NCI-H187 treated with DMSO at 0.1 percent for 48 hours (cell line): ENCODE data around the gene PRTFDC1.
"Not testable (repeated sequence)": the region's sequence is repeated elsewhere in the genome, so short reads cannot be mapped to it uniquely, and the experiment has no call there.

ENCODE experiments used
- DNase-seq: peaks from one replicate; lab custom pipeline; 2025; lab: John Stamatoyannopoulos, UW

The PRTFDC1 gene

DNA sequence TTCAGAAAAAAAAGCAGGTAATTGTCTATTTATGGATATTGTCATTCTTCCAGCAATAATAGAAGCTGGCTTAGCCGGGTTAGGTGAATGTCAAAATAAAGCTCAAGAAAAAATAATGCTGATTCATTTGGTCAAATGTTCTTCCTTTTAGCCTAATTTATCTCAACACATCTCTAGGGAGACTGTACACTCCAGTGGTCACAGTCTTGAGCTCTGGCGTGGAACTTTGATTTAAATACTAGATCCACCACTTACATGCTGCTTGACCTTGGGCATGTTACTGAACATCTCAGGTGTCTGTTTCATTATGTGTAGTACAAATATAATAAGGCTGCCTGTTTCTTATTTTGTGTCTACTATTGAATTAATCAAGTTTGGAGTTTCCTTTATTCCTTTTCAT, 22.0 kb downstream of the PRTFDC1 start:
- no peak for DNase-seq

DNA sequence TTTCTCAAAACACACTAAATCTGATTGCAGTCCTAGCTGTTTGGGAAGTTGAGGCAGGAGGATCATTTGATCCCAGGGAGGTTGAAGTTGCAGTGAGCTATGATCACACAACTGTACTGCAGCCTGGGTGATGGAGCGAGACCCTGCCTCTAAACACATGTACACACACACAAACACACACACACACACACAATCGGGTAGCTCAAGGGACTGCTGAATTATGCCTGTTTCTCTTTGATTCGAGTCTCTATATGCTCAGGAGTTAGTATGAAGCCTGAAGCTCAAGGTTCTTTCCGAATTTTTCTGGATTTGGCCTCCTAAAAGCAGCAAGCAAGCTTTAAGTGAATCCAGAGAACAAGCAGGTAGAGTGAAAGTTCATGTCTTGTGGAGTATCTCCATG, 22.5 kb downstream of the PRTFDC1 start:
- DNase-seq: no peak

DNA sequence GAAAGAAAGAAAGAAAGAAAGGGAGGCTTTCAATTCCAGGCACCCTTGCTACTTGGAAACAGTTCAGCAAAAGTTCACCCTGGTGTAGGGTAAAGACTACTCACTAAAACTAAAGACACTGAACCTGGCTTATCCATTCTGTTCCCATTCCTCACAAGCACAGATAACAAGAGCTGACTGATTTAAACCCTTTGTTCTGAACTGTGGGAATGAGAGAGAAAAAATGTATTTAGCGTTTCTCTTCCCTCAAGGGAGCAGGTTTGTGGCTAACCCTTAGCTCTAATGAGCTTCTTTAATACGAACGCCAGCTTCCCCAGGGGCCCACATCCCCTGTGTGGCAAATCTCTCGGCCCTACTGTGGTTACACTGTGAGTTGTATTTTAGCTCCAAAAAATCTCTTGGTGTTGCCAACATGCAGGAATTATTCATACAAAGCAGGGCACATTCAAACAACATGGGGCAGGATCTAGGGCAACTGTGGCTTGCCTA, 23.3 kb downstream of the PRTFDC1 start:
- no peak for DNase-seq

DNA sequence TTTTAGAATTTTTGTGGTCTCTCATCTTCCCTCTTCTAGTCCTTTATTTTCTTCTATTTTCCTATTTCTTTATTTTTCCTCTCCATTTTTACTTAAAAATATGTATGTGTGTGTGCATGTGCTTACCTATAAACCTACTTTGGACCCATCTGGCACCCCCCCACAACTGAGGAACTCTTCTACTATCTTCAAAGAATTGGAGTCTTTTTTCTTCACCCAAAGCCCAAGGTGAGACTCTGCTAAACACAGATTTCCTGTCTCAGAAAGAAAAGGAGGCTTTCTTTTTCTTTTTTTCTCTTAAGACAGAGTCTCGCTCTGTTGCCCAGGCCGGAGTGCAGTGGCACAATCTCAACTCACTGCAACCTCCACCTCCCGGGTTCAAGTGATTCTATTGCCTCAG, 24.2 kb downstream of the PRTFDC1 start:
- DNase-seq: no peak

DNA sequence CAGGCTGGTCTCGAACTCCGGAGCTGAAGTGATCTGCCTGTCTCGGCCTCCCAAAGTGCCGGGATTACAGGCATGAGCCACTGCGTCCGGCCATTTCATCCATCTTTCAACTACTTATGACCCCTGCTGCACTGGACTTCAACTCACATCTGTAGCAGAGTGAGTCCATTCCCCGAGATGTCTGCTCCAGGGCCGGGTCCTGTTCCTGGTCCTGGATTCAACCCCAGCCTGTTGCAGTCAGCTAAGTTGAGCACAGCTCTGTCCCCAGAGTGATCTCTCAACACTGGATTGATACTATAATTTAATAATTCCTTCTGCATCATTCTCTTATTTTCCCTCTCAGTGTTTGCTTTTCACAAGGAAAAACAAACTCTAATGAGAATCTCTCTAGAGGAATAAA, 25.8 kb downstream of the PRTFDC1 start:
- DNase-seq: no peak

DNA sequence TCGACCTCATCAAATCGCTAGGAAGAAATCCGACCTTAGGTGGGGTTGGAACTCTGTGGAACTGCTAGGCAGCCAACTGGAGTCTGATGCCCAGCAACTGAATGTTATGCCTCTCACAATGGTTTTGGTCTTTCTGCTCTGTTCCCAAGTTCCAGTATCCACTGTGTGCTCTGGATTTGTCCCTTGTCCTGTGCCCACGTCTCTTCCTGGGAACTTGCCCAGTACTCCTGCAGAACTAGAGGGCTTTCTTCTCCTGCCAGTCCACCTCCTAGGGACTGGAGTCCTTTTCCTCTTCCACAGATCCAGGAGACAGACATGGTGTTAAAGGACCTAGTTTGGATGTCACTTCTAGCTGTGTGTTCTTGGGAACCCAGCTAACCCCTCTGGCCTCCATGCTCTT, 26.6 kb downstream of the PRTFDC1 start:
- no peak for DNase-seq

DNA sequence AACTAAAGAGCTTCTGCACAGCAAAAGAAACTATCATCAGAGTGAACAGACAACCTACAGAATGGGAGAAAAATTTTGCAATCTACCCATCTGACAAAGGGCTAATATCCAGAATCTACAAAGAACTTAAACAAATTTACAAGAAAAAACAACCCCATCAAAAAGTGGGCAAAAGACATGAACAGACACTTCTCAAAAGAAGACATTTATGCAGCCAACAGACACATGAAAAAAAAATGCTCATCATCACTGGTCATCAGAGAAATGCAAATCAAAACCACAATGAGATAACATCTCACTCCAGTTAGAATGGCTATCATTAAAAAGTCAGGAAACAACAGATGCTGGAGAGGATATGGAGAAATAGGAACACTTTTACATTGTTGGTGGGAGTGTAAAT, 27.9 kb downstream of the PRTFDC1 start:
- DNase-seq: not testable (repeated sequence)

DNA sequence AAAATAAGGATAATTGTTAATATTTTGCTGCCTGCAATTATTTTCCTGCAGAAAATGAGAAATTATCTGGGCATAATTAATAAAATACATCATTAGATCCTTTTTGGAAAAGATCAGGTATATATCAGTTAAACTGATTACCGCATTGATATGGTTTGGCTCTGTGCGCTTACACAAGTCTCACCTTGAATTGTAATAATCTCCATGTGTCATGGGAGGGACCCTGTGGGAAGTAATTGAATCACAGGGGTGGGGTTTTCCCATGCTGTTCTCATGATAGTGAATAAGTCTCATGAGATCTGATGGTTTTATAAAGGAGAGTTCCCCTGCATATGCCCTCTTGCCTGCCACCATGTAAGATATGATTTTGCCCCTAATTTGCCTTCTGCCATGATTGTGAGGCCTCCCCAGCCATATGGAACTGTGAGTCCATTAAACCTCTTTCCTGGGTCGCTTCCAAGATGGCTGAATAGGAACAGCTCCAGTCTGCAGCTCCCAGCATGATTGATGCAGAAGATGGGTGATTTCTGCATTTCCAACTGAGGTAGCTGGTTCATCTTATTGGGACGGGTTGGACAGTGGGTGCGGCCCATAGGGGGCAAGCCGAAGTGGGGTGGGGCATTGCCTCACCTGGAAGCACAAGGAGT, 30.1 kb downstream of the PRTFDC1 start:
- not testable (repeated sequence) for DNase-seq

DNA sequence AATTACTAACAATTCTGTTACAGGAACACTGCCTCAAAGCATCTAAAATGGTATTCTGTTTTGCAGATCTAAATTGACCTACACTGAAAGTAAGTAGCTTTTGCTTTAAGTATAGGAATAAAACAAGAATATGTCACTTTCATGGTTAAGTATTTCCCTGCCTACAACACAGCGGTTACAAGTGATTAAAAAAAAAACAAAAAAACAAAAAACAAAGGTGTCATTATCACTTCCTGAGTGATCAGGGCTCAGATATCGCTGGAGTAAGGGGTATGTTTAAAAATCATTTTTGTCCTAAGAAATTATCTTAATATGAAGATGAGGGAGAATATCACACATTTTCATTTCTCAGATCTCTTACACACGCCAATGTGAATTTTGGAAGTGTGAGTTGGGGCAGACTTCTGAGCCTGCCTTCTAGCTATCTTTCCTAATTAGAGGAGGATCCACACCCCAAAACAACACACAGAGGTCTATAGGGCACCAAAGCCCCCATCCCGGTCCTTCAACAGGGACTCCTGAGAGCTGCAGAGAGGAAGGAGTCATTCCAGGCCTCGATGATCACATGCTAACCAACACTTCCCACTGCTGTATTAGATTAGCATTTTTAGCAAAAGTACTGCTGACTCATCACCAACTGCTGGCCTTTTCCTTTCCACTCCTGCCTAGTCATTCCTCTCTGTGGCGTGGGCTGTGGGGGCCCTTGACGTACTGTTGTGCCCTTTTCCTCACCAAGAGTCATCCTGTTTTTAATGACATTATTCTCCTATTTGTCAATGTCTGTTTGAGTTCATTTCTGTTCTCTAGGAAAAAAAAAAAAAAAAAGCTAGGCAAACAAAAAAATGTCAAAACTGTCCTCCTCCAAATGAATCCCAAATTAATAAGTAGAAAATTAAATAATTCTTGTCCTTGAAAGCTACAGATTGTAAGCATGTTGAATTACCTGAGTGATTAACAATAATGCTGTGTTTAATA, 31.2 kb downstream of the PRTFDC1 start:
- no peak for DNase-seq

DNA sequence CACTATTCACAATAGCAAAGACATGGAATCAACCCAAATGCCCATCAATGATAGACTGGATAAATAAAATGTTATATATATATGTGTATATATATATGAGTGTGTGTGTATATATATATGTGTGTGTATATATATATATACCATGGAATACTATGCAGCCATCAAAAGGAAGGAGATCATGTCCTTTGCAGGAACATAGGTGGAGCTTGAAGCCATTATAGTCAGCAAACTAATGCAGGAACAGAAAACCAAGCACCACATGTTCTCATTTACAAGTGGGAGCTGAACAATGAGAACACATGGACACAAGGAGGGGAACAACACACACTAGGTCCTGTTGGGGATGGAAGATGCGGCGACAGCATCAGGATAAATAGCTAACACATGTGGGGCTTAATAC, 32.2 kb downstream of the PRTFDC1 start:
- not testable (repeated sequence) for DNase-seq

DNA sequence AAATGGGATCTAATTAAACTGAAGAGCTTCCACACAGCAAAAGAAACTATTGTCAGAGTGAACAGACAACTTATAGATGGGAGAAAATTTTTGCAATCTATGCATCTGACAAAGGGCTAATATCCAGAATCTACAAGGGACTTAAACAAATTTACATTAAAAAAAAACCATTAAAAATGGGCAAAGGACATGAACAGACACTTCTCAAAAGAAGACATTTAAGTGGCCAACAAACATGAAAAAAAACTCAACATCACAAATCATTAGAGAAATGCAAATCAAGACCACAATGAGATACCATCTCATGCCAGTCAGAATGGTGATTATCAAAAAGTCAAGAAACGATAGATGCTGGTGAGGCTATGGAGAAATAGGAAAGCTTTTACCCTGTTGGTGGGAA, 32.8 kb downstream of the PRTFDC1 start:
- not testable (repeated sequence) for DNase-seq

DNA sequence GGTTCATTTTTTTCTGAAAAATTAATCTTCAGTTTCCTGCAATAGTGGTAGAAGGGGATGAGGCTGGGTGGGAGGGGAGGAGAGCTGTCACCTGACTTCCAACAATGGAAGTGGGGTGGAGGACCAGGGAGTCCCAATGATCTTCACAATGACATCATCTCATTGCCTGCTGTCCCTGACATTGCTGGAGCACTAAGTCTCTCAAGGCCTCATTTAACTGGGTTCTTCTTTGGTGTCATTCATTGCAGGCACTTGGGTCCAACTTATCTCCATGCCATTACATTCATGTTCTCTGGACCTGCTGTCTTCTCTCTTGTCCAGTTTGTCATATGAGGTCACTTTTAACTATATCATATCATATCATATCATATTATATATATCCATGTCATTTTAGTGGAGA, 34.4 kb downstream of the PRTFDC1 start:
- DNase-seq: no peak

DNA sequence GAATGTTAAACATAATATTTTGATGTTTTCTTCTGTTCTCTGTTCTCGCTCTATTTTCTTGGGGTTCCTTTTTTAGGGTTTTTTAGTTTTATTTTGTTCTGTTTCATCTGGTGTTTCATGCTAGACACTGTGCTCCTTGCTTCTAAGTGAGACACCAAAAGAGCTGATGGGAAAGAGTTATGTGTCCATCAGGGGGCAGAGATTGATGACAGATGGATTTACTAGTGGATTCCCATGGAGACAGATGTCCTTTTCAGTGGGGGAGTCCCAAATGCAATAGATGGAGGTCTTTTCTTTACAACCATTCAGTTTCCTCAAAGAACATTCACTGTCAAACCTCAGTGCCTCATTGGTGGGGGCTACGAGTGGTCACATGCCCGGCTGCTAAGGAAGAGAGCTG, 34.9 kb downstream of the PRTFDC1 start:
- no peak for DNase-seq

DNA sequence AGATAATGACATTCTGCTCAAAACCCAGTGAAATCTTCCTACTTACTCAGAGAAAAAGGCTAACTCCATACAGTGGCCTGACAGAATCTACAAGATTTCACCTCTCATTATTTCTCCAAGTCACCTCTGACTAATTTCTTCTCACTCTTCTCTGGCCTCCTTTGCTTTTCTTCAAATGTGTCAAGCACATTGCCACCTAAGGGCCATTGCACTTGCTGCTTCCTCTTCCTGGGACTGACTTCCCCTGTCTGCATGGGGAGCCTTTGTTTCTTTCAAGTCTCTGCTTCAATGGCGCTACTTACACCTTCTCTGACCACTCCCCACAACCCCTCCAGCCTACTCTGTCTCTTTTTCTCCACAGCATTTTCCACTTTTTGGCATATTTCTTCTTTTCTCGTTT, 36.0 kb downstream of the PRTFDC1 start:
- DNase-seq: no peak

DNA sequence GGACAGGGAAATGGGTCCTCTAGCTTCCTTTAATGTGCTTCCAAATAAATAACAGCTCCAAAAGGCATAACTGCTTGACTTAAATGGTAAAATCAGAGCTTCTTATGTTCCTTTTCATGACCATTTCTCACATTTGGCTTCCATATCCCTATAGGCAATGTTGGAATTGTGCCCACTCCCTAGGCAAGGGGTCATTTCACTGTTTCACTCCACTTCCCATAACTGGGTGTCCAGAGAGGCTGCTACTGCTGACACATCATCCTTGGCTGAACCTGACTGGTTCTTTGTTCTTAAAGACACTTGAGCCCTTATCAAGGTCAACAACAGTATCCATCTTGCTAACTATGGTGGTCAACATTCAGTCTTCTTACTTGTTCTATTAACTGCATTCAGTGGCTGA, 37.1 kb downstream of the PRTFDC1 start:
- DNase-seq: no peak

DNA sequence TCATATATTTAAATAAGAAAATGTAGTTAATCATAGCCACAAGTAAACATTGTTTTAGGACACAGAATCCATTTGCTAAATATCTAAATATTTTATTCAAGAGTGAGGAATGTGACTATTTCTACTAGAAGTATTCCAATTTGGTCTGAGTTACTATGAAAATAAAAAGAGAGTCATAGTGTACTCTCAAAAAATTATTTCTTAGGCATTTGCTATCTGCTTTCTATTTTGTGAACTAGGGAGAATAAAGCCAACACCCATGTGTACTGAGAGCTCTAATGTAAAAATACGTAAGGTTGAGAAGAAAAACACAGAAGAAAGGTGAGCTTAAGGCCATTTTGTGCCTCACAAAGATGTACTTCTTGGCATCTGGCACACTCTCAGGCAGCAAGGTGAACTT, 38.3 kb downstream of the PRTFDC1 start:
- DNase-seq: no peak

DNA sequence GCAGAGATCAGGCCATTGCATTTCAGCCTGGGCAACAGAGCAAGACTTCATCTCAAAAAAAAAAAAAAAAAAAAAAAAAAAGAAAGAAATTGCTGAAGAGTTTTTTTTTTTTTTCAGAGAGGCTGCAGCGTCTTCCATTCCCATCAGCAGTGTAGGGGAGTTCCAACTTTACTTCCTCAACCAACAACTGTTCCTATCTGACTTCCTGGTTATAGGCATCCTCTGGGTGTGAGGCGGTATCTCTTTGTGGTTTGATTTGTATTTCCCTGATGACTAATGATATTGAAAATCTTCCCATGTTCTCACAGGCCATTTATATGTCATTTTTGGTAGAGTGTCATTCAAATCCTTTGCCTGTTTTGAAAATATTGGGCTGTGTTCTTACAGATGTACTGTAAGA, 40.2 kb downstream of the PRTFDC1 start:
- DNase-seq: no peak

DNA sequence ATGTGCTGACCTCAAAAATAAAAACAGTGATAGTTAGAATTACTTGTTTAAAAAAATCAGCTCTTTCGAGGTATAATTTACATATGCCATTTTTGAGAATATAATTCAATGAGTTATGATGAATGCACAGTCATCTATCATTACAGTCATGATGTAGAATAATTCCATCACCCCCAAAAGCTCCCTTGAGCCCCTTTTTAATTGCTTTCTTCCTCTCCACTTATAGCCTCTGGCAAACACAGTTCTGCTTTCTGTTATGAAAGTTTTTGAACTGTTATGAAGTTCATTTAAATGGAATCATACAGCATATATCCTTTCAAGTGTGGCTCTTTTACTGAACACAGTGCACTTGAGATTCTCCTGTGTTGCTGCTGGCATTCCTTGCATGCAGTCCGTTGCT, 41.4 kb downstream of the PRTFDC1 start:
- DNase-seq: no peak

DNA sequence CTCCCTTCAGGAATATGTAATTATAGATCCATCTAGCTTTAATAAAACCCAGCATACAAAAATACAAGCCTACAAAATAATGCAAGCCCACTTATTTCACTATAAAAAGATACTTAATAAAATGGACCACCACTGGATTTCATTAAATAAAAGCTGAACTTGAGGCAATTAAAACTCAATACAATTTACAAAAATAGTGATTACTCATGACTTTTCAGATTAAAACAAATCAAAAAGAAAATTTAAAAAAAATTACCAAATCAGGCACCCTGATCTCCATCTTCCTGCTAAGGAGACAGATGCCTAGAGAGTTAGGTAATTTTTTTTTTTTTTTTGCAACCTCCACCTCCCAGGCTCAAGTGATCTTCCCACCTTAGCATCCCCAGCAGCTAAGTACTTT, 41.8 kb downstream of the PRTFDC1 start:
- DNase-seq: no peak

DNA sequence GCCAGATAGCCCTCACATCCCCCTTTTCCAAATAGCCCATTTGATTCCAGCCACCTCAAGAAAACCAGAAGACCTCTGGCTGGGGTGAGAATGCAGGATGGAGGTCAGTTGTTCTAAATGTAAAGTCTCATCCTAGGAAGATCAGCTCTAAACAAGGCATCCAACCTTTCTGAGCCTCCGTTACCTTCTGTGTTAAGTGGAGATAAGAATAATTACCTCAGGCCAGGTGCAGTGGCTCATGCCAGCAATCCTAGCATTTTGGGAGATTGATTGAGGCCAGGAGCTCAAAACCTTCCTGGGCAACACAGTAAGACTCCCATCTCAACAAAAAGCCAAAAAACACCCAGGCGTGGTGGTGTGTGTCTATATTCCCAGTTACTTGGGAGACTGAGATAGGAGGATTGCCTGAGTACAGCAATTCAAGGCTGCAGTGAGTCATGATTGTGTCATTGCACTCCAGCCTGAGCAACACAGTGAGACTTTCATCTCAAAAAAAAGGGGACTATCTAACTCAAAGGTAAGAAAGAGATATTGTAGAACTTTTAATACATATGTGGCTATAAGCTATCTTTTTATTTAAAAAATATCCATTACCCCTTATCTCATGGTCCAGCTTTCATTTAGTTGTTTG, 43.5 kb downstream of the PRTFDC1 start:
- no peak for DNase-seq

DNA sequence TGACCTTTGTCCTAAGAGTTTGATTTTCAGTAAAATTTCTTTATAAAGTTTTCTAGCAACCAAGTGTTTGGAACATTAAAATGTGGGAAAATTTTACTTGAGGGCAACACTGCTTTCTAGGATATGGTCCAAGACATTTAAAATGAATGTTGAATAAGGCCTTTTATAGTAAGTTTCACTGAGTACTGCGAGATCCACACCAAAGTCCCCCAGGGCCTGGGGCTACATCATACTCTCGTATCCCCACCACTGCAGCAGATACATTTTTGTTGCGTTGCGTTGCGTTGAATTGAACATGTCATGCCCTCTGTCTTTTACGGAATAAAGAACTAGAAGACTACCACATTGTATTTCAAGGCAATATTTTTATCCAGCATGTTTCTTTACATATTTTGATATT, 44.5 kb downstream of the PRTFDC1 start:
- DNase-seq: no peak

DNA sequence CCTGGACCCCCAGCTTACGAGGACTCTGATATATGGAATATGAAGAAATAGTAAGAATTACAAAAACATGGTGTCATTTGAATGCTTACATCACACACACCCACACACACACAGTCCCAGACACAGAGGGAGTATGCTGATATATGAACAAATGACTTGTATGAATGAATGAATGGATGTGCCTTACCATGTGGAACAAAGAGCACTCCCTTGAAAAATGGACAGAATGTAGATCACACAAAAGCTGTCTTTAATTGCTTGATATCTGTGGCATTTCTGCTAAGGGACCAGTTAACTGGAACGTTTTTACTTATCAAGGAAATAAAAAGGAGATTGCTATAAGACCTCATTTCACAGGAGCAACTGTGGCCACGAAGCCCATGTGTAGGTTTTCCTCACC, 46.0 kb downstream of the PRTFDC1 start:
- DNase-seq: no peak

DNA sequence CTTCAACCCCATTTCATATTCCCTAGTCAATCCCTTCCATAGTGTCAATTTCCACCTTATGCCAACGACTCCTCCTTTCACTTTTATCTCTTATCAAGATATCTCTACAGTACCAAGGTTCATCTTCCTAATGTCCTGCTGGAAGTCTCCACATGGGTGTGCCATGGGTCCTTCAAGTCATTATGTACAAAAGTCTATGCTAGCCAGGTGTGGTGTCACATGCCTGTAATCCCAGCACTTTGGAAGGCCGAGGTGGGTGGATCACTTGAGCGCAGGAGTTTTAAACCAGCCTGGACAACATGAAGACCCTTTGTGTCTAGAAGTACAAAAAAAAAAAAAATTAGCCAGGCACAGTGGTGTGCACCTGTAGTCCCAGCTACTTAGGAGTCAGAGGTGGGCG, 47.6 kb downstream of the PRTFDC1 start:
- DNase-seq: no peak
